ENCODE results near the gene GDF10. TPM values are rescaled to one million over a fixed set of nuclear protein-coding genes. Genes with fewer than 3 reads are reported as not detected.

Gene GDF10
- polyA plus RNA-seq, 4 donors: 0.63 to 1.6 TPM; not detected in 2

DNA sequence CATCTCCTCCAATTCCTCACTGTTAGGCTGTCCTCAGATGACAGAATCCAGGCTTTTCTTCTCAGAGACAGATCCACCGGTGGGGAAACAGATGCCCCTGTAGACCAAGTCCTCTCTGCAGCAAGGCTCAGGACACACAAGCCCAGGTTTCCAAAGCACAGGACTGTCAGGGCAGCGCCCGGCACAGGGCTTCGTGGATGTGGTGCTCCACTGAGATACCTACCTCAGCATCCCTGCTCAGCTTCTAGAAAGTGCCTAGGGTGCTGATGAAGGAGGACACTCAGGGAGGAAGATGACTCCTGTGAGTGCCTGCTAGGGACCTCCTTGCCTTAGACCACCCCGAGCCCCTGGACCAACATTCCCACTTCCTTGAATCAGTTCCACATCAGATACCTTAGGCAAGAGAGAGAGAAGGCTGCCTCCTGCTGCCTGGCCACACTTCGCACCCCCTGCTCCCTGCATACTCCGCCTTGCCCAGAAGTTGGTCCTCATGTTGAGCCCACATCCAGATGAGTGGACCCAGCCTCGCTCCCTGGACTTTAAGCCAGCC lies 39.3 kb downstream of the GDF10 start:
- Histone ChIP-seq H3K4me1 (ENCODE audit: control insufficient read depth in 3 of 3, insufficient read depth in 2 of 3, low read depth in 1 of 3, low read length in 2 of 3) (no peaks in the 10 kb centered on the region), H3K36me3 (ENCODE audit: control insufficient read depth in 3 of 3, insufficient read depth in 2 of 3, low read depth in 1 of 3, low read length in 3 of 3) (no peaks in the 10 kb centered on the region), H3K9me3 (ENCODE audit: control insufficient read depth in 2 of 2, insufficient read depth in 1 of 2, low read depth in 1 of 2, low read length in 1 of 2) (no peaks in the 10 kb centered on the region), H3K27me3 (ENCODE audit: control insufficient read depth in 3 of 3, insufficient read depth in 3 of 3, low read length in 3 of 3) (peaks cover 0 to 4% (median 0%) of the 10 kb centered on the region in 3 donors), H3K27ac (ENCODE audit: low read depth in 1 of 3, low read length in 2 of 3) (no peak overlapping the region), H3K4me3 (ENCODE audit: low read depth in 1 of 3, low read length in 3 of 3) (no peak overlapping the region)
- 88 to 91% (median 90%) methylated on average over 8 of the region's 8 CpGs for WGBS, 3 donors
- FAIRE-seq: no peak
- no peak for DNase-seq

DNA sequence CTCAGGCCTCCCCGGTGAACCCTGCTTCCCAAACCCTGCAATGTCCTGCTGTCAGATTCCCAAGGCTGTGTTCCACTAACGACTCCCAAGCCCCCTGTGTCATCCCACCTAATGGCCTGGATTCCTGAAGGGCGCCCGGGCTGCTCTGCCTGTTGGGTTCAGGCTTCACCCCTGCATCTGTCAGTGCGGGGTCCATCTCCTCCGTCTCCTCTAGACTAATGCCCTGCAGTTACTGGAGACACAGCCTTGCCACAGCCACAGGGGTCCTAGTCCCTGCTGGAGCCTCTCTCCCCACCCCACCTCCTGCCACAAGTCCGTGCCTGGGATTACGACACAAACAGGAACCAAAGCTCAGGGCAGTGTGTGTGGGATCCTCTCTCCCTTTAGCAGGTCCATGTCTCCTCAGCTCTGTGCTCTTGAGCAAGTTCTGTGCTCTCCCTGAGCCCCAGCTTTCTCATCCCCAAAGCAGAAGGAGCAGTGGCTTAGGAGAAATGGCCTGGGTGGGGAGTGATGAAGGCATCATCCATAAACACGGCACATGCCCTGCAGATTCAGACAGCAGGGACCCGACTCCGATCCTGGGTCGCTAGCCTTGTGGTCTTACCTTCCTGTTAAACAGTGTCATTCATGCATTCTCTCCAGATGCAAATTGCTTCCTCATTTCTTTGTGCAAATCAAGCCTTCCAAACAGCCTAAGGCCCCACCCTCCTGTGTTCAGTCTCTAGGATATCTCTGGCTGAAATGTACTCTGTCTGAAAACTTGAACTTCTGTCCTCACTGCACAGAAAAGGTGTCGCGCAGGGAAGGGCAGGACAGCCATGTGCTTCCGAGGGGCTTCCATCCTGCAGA lies 40.0 kb downstream of the GDF10 start:
- H3K4me1 ChIP-seq (ENCODE audit: control insufficient read depth in 3 of 3, insufficient read depth in 2 of 3, low read depth in 1 of 3, low read length in 2 of 3): no peaks in the 10 kb centered on the region
- WGBS, 3 donors: 67 to 78% (median 71%) methylated on average over 15 of the region's 15 CpGs
- DNase-seq (no peak), FAIRE-seq (no peak)
- H3K36me3 ChIP-seq (ENCODE audit: control insufficient read depth in 3 of 3, insufficient read depth in 2 of 3, low read depth in 1 of 3, low read length in 3 of 3): no peaks in the 10 kb centered on the region
- H3K27ac ChIP-seq (ENCODE audit: low read depth in 1 of 3, low read length in 2 of 3): no peak overlapping the region
- no peaks in the 10 kb centered on the region for H3K9me3 ChIP-seq (ENCODE audit: control insufficient read depth in 2 of 2, insufficient read depth in 1 of 2, low read depth in 1 of 2, low read length in 1 of 2)
- H3K27me3 ChIP-seq (ENCODE audit: control insufficient read depth in 3 of 3, insufficient read depth in 3 of 3, low read length in 3 of 3): peaks cover 0 to 2% (median 0%) of the 10 kb centered on the region in 3 donors
- no peak overlapping the region for H3K4me3 ChIP-seq (ENCODE audit: low read depth in 1 of 3, low read length in 3 of 3)

DNA sequence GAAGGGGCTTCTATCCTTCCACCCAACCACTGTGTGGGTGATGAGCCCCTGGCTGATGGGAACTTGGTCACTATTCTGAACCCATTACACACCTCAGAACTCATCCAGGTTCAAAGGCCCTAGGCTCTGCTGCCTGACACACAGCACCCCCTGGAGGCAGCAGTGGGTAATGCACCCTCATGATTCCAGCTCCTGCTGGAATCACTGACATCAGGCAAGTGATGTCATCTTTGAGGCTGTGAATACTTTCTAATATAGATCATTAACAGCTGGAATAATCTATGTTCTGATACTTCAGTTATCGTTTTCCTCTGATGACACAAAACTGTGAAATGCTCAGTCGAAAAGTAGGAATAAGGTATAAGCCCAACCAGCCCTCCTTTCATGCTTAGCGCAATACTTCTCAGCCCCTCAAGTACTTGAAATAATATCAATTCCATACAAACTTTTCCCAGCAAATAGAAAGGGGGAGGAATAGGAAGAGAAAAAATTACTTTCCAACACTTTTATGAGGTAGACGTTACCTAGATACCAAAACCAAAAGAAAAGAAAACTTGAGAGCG lies 40.7 kb downstream of the GDF10 start:
- 64 to 71% (median 65%) methylated on average over 5 of the region's 5 CpGs for WGBS, 3 donors
- Histone ChIP-seq H3K27ac (ENCODE audit: low read depth in 1 of 3, low read length in 2 of 3) (no peak overlapping the region), H3K4me3 (ENCODE audit: low read depth in 1 of 3, low read length in 3 of 3) (no peak overlapping the region), H3K27me3 (ENCODE audit: control insufficient read depth in 3 of 3, insufficient read depth in 3 of 3, low read length in 3 of 3) (peaks cover 0 to 2% (median 0%) of the 10 kb centered on the region in 3 donors), H3K4me1 (ENCODE audit: control insufficient read depth in 3 of 3, insufficient read depth in 2 of 3, low read depth in 1 of 3, low read length in 2 of 3) (no peaks in the 10 kb centered on the region), H3K36me3 (ENCODE audit: control insufficient read depth in 3 of 3, insufficient read depth in 2 of 3, low read depth in 1 of 3, low read length in 3 of 3) (no peaks in the 10 kb centered on the region), H3K9me3 (ENCODE audit: control insufficient read depth in 2 of 2, insufficient read depth in 1 of 2, low read depth in 1 of 2, low read length in 1 of 2) (no peaks in the 10 kb centered on the region)
- DNase-seq (peak; percentile 76 to 79), FAIRE-seq (no peak)

DNA sequence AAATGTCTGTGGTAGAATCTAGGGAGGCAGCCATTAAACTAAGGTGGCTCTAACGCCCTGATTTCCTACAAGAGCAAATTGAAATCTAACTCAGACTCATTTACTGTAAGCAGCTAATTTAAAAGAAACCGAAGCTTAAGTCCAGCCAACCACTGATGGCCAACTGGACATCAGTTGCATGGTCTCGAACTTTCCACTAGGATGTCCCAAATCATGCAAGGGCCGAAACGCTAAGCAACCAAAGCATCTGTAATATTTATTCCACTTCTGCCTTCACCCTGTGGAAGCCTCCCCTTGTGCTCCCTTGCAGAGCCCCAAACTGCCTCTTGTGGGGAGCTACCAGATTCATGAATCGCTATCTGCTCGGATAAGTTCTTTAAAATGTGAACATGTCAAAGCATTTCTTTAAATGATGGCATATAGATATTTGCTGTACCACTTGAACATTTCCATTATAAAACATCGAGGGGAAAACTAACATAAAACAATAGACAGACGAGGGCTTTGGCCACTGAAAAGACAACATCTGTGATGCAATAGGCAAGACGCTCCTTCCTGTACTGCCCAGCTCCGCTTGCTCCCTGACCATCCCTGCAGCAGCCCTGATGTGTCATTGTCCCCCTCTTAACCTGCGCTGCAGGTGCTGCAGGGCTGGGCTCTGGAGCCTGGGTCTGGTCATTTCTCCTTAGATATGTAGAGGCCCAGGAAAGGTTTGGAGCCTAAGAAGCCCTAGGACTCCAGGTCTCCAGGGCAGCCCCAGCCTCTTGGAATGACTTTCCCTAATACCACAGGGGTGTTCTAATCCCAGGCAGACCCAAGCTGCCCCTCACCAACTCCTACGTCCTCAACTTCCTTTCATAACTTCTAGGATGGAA lies 45.2 kb downstream of the GDF10 start:
- Histone ChIP-seq H3K9me3 (ENCODE audit: control insufficient read depth in 2 of 2, insufficient read depth in 1 of 2, low read depth in 1 of 2, low read length in 1 of 2) (no peaks in the 10 kb centered on the region), H3K36me3 (ENCODE audit: control insufficient read depth in 3 of 3, insufficient read depth in 2 of 3, low read depth in 1 of 3, low read length in 3 of 3) (no peaks in the 10 kb centered on the region), H3K4me1 (ENCODE audit: control insufficient read depth in 3 of 3, insufficient read depth in 2 of 3, low read depth in 1 of 3, low read length in 2 of 3) (peaks cover 0 to 3% (median 0%) of the 10 kb centered on the region in 3 donors), H3K4me3 (ENCODE audit: low read depth in 1 of 3, low read length in 3 of 3) (no peak overlapping the region), H3K27me3 (ENCODE audit: control insufficient read depth in 3 of 3, insufficient read depth in 3 of 3, low read length in 3 of 3) (no peaks in the 10 kb centered on the region), H3K27ac (ENCODE audit: low read depth in 1 of 3, low read length in 2 of 3) (no peak overlapping the region)
- DNase-seq (no peak), FAIRE-seq (no peak)
- 87 to 89% (median 89%) methylated on average over 13 of the region's 13 CpGs for WGBS, 3 donors

DNA sequence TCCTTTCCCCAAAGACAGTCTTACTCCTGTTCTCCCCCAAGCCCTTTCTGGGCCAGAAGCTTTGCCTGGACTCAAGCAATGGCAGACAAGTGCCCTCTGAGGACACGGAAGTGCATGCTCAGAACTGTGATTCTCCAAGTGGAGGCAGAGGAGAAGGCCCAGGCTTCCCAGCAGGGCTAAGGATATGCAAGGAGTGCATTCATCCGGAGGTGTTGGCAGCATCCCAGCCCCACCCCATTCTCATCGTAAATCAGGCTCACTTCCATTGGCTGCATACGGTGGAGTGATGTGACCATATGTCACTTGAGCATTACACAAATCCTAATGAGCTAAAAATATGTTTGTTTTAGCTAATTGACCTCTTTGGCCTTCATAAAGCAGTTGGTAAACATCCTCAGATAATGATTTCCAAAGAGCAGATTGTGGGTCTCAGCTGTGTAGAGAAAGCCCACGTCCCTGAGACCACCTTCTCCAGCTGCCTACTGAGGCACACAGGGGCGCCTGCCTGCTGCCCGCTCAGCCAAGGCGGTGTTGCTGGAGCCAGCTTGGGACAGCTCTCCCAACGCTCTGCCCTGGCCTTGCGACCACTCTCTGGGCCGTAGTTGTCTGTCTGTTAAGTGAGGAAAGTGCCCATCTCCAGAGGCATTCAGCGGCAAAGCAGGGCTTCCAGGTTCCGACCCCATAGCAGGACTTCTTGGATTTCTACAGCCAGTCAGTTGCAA lies 46.7 kb downstream of the GDF10 start:
- Histone ChIP-seq H3K36me3 (ENCODE audit: control insufficient read depth in 3 of 3, insufficient read depth in 2 of 3, low read depth in 1 of 3, low read length in 3 of 3) (no peaks in the 10 kb centered on the region), H3K27me3 (ENCODE audit: control insufficient read depth in 3 of 3, insufficient read depth in 3 of 3, low read length in 3 of 3) (no peaks in the 10 kb centered on the region), H3K9me3 (ENCODE audit: control insufficient read depth in 2 of 2, insufficient read depth in 1 of 2, low read depth in 1 of 2, low read length in 1 of 2) (no peaks in the 10 kb centered on the region), H3K4me3 (ENCODE audit: low read depth in 1 of 3, low read length in 3 of 3) (no peak overlapping the region), H3K27ac (ENCODE audit: low read depth in 1 of 3, low read length in 2 of 3) (no peak overlapping the region), H3K4me1 (ENCODE audit: control insufficient read depth in 3 of 3, insufficient read depth in 2 of 3, low read depth in 1 of 3, low read length in 2 of 3) (peaks cover 0 to 3% (median 0%) of the 10 kb centered on the region in 3 donors)
- peak; percentile 14 to 37 for DNase-seq
- FAIRE-seq: no peak
- 66 to 73% (median 70%) methylated on average over 13 of the region's 13 CpGs for WGBS, 3 donors

DNA sequence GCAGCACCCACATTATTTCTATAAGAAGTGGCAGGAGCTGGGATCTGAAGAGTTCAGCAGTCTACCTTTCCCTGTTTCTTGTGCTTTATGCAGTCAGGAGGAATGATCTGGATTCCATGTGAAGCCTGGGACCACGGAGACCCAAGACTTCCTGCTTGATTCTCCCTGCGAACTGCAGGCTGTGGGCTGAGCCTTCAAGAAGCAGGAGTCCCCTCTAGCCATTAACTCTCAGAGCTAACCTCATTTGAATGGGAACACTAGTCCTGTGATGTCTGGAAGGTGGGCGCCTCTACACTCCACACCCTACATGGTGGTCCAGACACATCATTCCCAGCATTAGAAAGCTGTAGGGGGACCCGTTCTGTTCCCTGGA lies 47.3 kb downstream of the GDF10 start:
- Histone ChIP-seq H3K36me3 (ENCODE audit: control insufficient read depth in 3 of 3, insufficient read depth in 2 of 3, low read depth in 1 of 3, low read length in 3 of 3) (no peaks in the 10 kb centered on the region), H3K27me3 (ENCODE audit: control insufficient read depth in 3 of 3, insufficient read depth in 3 of 3, low read length in 3 of 3) (no peaks in the 10 kb centered on the region), H3K9me3 (ENCODE audit: control insufficient read depth in 2 of 2, insufficient read depth in 1 of 2, low read depth in 1 of 2, low read length in 1 of 2) (no peaks in the 10 kb centered on the region), H3K4me1 (ENCODE audit: control insufficient read depth in 3 of 3, insufficient read depth in 2 of 3, low read depth in 1 of 3, low read length in 2 of 3) (peaks cover 0 to 3% (median 0%) of the 10 kb centered on the region in 3 donors), H3K4me3 (ENCODE audit: low read depth in 1 of 3, low read length in 3 of 3) (no peak overlapping the region), H3K27ac (ENCODE audit: low read depth in 1 of 3, low read length in 2 of 3) (no peak overlapping the region)
- FAIRE-seq: no peak
- WGBS, 3 donors: 78 to 84% (median 81%) methylated on average over 4 of the region's 4 CpGs
- DNase-seq: no peak

DNA sequence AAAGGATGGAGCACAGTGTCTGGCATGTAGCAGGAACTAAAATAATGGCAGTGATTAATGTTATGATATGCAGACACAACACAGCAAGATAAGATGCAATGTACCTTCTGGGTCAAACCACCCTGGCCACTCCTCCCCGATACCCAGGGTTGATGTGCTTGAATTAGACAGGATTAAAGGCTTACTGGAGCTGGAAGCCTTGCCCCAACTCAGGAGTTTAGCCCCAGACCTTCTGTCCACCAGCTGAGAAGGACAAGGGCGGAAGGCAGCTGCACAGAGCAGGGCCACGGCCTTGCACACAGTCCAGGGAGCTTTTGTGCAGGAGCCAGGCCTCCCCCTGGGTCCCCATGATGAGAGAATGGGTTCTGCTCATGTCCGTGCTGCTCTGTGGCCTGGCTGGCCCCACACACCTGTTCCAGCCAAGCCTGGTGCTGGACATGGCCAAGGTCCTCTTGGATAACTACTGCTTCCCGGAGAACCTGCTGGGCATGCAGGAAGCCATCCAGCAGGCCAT lies 48.2 kb downstream of the GDF10 start, which contains the start of gene RBP3:
Gene RBP3 (plus strand): TSS at position 226 of the 514 bp plus-strand sequence. CDS start 122 bp downstream, at position 348.
- peaks cover 0 to 3% (median 0%) of the 10 kb centered on the region in 3 donors for H3K4me1 ChIP-seq (ENCODE audit: control insufficient read depth in 3 of 3, insufficient read depth in 2 of 3, low read depth in 1 of 3, low read length in 2 of 3)
- DNase-seq (peak in 1 of 2 donors; percentile 29), FAIRE-seq (no peak)
- H3K9me3 ChIP-seq (ENCODE audit: control insufficient read depth in 2 of 2, insufficient read depth in 1 of 2, low read depth in 1 of 2, low read length in 1 of 2): no peaks in the 10 kb centered on the region
- no peaks in the 10 kb centered on the region for H3K27me3 ChIP-seq (ENCODE audit: control insufficient read depth in 3 of 3, insufficient read depth in 3 of 3, low read length in 3 of 3)
- H3K27ac ChIP-seq (ENCODE audit: low read depth in 1 of 3, low read length in 2 of 3): no peak within 1 kb of the TSS
- no peak within 1 kb of the TSS for H3K4me3 ChIP-seq (ENCODE audit: low read depth in 1 of 3, low read length in 3 of 3)
- 75 to 83% (median 76%) methylated on average over 5 of the region's 5 CpGs for whole genome bisulfite sequencing, 3 donors
- H3K36me3 ChIP-seq (ENCODE audit: control insufficient read depth in 3 of 3, insufficient read depth in 2 of 3, low read depth in 1 of 3, low read length in 3 of 3): no peaks in the 10 kb centered on the region

All from small intestine (tissue), 7 donors.